ENCODE data around the gene HLA-DPA1.

Gene HLA-DPA1

DNA sequence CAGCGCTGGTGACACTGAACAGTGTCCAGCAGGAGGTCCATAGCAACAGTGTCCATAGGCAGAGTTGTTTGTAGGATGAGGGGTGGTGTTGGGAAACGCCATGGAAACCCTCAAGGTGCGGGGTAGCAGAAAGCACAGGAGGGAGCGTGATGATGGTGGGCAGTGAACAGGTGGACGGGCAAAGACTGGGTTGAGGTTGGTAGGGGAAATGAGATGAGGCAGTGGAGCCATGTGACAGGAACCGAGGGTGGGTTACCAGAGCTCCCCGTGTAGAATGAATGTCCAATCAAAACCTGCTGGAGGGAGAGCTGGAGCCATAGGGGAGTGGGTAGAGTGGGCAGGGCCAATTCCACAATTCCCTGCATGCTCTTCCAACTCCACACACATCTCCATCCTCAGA is 40.3 kb upstream of the HLA-DPA1 start:
- peak overlapping the region; percentile 56 for H3K4me2 ChIP-seq (ENCODE audit: low read length)
- no peaks in the 10 kb centered on the region for H3K79me2 ChIP-seq (ENCODE audit: low read length)
- TF ChIP-seq EZH2phosphoT487 (IDR thresholded peaks at IDR 0.05; ENCODE audit: low read depth), result no peak
- TF ChIP-seq, protein P1, sequence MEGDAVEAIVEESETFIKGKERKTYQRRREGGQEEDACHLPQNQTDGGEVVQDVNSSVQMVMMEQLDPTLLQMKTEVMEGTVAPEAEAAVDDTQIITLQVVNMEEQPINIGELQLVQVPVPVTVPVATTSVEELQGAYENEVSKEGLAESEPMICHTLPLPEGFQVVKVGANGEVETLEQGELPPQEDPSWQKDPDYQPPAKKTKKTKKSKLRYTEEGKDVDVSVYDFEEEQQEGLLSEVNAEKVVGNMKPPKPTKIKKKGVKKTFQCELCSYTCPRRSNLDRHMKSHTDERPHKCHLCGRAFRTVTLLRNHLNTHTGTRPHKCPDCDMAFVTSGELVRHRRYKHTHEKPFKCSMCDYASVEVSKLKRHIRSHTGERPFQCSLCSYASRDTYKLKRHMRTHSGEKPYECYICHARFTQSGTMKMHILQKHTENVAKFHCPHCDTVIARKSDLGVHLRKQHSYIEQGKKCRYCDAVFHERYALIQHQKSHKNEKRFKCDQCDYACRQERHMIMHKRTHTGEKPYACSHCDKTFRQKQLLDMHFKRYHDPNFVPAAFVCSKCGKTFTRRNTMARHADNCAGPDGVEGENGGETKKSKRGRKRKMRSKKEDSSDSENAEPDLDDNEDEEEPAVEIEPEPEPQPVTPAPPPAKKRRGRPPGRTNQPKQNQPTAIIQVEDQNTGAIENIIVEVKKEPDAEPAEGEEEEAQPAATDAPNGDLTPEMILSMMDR (IDR thresholded peaks at IDR 0.05; ENCODE audit: low read depth, low read length), result no peak
- 0 out of 2 replicates have a peak, but pooled peaks cover 4% of the 10 kb centered on the region for H3K27me3 ChIP-seq (ENCODE audit: low read depth, low read length)
- H3K4me1 ChIP-seq (ENCODE audit: low read length), result peaks cover 34% of the 10 kb centered on the region
- no peak overlapping the region for H3K9ac ChIP-seq (ENCODE audit: low read length)
- H4K20me1 ChIP-seq (ENCODE audit: insufficient read depth, low read length), result no peaks in the 10 kb centered on the region
- H3K9me3 ChIP-seq (ENCODE audit: insufficient read depth, low read length), result no peaks in the 10 kb centered on the region
- H3K27ac ChIP-seq (ENCODE audit: low read length), result no peak overlapping the region
- H3K36me3 ChIP-seq (replicated peaks; ENCODE audit: low read depth, low read length), result no peaks in the 10 kb centered on the region
- H3K4me3 ChIP-seq (ENCODE audit: low read length), result no peak overlapping the region
- H2AFZ ChIP-seq (ENCODE audit: low read depth, low read length), result no peak overlapping the region

DNA sequence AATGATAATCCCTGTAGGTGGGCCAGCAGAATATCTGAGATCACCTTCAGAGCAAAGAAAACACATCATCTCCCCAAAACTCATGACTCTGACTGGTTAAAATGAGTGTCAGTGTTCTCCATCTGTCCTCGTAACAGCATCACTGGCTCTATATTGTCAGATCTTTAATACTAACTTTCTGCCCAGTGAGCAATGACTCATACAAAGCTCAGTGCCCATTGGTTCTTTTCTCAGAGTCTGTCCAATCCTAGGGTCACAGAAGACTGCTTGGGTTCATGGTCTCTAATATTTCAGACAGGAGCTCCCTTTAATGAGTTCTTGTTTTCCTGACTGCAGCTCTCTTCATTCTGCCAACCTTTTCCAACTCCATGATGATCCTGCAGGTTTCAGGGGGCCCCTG is 38.7 kb upstream of the HLA-DPA1 start:
- no peaks in the 10 kb centered on the region for H3K36me3 ChIP-seq (replicated peaks; ENCODE audit: low read depth, low read length)
- no peak overlapping the region for H3K9ac ChIP-seq (ENCODE audit: low read length)
- H3K4me1 ChIP-seq (ENCODE audit: low read length), result peaks cover 38% of the 10 kb centered on the region
- peak overlapping the region; percentile 34; the same call in 1 of the 2 replicates for H2AFZ ChIP-seq (ENCODE audit: low read depth, low read length)
- H3K4me2 ChIP-seq (ENCODE audit: low read length), result peak overlapping the region; percentile 38
- H3K27ac ChIP-seq (ENCODE audit: low read length), result no peak overlapping the region
- H3K27me3 ChIP-seq (ENCODE audit: low read depth, low read length), result 0 out of 2 replicates have a peak, but pooled peaks cover 4% of the 10 kb centered on the region
- no peaks in the 10 kb centered on the region for H3K9me3 ChIP-seq (ENCODE audit: insufficient read depth, low read length)
- no peak overlapping the region for H3K4me3 ChIP-seq (ENCODE audit: low read length)
- TF ChIP-seq, protein P1 (IDR thresholded peaks at IDR 0.05; ENCODE audit: low read depth, low read length), result no peak
- no peak for TF ChIP-seq EZH2phosphoT487 (IDR thresholded peaks at IDR 0.05; ENCODE audit: low read depth)
- no peaks in the 10 kb centered on the region for H3K79me2 ChIP-seq (ENCODE audit: low read length)
- H4K20me1 ChIP-seq (ENCODE audit: insufficient read depth, low read length), result no peaks in the 10 kb centered on the region

DNA sequence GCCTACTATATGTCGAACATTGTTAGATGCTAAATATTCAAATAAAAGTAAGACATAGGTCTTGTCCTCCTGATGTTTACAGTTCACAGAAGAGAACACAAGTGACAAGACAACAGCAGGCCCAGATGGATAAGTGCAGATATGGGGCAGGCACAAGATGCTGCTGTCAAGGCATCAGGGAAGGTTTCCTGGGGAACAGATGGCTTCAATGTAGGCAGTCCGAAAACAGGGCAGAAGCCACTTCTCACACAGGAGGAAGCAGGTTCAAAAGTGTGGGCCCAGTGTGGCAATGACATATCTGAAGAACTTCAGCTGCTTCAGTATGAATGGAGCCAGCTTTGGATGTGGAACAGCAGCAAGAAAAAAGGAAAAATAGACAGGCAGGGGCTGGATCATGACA is 34.9 kb upstream of the HLA-DPA1 start:
- H3K79me2 ChIP-seq (ENCODE audit: low read length), result no peaks in the 10 kb centered on the region
- H3K4me2 ChIP-seq (ENCODE audit: low read length), result no peak overlapping the region
- H3K9ac ChIP-seq (ENCODE audit: low read length), result no peak overlapping the region
- H4K20me1 ChIP-seq (ENCODE audit: insufficient read depth, low read length), result no peaks in the 10 kb centered on the region
- 0 out of 2 replicates have a peak, but pooled peaks cover under 1% of the 10 kb centered on the region for H3K27me3 ChIP-seq (ENCODE audit: low read depth, low read length)
- H2AFZ ChIP-seq (ENCODE audit: low read depth, low read length), result no peak overlapping the region
- H3K4me1 ChIP-seq (ENCODE audit: low read length), result peaks cover 22% of the 10 kb centered on the region
- no peak overlapping the region for H3K4me3 ChIP-seq (ENCODE audit: low read length)
- no peaks in the 10 kb centered on the region for H3K36me3 ChIP-seq (replicated peaks; ENCODE audit: low read depth, low read length)
- H3K9me3 ChIP-seq (ENCODE audit: insufficient read depth, low read length), result no peaks in the 10 kb centered on the region
- no peak overlapping the region for H3K27ac ChIP-seq (ENCODE audit: low read length)
- TF ChIP-seq, protein P1 (IDR thresholded peaks at IDR 0.05; ENCODE audit: low read depth, low read length), result no peak
- no peak for TF ChIP-seq EZH2phosphoT487 (IDR thresholded peaks at IDR 0.05; ENCODE audit: low read depth)

DNA sequence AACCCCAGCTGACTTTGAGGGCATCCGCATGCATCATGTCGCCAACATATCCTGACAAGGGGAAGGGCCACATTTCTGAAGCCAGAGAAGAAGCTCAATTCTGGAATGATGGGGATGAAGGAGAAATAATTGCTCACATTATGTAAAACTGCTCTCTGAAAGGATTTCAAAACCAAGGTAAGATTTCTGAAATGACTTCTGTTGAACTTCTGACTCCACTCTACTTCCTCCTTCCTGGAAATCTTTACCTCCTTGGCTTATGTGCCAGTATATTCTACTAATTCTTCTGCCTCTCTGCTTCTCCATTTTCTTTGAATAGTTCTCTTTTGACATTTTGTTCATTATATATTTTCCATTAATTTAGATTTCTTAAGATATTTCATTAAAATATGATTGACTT is 34.2 kb upstream of the HLA-DPA1 start:
- Histone ChIP-seq H3K27me3 (ENCODE audit: low read depth, low read length) (no peaks in the 10 kb centered on the region), H3K79me2 (ENCODE audit: low read length) (no peaks in the 10 kb centered on the region), H3K9ac (ENCODE audit: low read length) (no peak overlapping the region), H4K20me1 (ENCODE audit: insufficient read depth, low read length) (no peaks in the 10 kb centered on the region), H3K9me3 (ENCODE audit: insufficient read depth, low read length) (no peaks in the 10 kb centered on the region), H3K4me1 (ENCODE audit: low read length) (peaks cover 18% of the 10 kb centered on the region), H3K36me3 (replicated peaks; ENCODE audit: low read depth, low read length) (no peaks in the 10 kb centered on the region), H3K27ac (ENCODE audit: low read length) (no peak overlapping the region), H3K4me2 (ENCODE audit: low read length) (no peak overlapping the region), H2AFZ (ENCODE audit: low read depth, low read length) (no peak overlapping the region), H3K4me3 (ENCODE audit: low read length) (no peak overlapping the region)
- TF ChIP-seq EZH2phosphoT487 (IDR thresholded peaks at IDR 0.05; ENCODE audit: low read depth), result no peak
- TF ChIP-seq, protein P1 (IDR thresholded peaks at IDR 0.05; ENCODE audit: low read depth, low read length), result no peak

All from OCI-LY3 (cell line).